ENCODE measurements around the gene S100A10.

Gene S100A10, protein sequence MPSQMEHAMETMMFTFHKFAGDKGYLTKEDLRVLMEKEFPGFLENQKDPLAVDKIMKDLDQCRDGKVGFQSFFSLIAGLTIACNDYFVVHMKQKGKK

GRCh38 chr1:151993734-151994496 lies at the start of gene S100A10:
S100A10 (minus strand) TSS chr1:151993859; CDS start chr1:151986230, 7,629 bp downstream.
- no peak for DNase-seq

GRCh38 chr1:152042030-152042429 lies 48.4 kb upstream of the S100A10 start:
- no peak for DNase-seq

GRCh38 chr1:152039886-152040285 lies 46.2 kb upstream of the S100A10 start:
- DNase-seq = no peak

- no peak for DNase-seq
Measured at GRCh38 chr1:152039461-152039860, 45.8 kb upstream of the S100A10 start.

DNA sequence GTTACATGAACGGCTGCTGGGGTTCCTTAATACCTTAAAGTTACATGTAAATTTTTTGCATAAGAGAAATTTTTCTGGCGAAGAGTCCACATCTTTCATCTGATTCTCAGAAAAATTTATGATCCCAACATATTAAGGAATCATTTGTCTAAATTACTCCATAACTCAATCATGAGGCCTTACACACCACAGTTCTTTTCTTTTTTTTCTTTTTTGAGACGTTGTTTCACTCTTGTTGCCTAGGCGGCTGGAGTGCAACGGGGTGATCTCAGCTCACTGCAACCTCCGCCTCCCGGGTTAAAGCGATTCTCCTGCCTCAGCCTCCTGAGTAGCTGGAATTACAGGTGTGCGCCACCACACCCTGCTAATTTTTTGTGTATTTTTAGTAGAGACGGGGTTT lies 45.2 kb upstream of the S100A10 start:
- no peak for DNase-seq

DNA sequence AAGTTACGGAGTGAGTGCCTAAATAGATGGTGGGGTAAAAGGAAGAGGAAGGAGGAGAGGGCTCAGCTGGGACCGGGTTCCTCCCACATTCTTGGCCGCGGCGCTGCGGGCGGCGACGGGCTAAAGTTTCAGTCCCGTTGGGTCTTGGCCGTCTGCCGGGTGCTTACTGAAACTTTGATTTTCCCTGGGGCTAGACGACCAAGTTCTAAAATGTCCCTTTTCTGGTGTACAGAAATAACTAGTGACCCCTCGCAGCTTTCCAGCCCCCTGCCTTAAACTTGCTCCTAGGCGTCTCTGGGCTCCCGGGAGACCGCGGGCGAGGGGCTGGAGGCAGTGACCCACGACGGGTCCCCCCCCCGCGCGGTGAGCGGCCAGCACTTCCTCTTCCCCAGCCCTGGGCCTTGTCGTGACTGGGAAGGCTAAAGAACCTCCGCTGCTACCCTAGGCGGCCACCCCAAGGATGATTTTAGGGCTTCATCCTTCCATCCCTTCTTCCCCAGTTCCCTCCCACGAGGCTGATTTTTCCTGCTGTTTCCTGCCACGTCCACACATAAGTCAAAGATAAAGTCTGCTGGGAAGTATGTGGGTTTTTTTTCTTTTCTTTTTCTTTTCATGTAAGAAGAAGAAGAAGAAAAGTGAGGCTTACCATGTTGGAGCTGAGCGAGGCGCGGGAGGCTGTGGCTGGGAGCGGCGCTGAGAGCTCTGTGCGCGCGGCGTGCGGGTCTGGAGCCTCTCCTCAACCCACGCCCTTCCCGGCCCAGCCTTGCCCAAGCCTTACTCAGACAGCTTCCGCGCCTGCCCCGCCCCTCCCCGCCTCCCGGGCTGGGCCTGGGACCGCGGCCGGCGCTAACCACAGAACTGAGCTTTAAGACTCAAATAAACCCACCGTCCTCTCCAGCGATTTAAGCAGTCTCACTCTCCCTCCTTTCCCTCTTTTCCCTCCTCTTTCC lies 42.9 kb upstream of the S100A10 start, which contains the start of gene S100A11:
S100A11 (minus strand) TSS at position 738 of the 950 bp plus-strand sequence; CDS start at position 649, 89 bp downstream.
- DNase-seq = no peak

DNA sequence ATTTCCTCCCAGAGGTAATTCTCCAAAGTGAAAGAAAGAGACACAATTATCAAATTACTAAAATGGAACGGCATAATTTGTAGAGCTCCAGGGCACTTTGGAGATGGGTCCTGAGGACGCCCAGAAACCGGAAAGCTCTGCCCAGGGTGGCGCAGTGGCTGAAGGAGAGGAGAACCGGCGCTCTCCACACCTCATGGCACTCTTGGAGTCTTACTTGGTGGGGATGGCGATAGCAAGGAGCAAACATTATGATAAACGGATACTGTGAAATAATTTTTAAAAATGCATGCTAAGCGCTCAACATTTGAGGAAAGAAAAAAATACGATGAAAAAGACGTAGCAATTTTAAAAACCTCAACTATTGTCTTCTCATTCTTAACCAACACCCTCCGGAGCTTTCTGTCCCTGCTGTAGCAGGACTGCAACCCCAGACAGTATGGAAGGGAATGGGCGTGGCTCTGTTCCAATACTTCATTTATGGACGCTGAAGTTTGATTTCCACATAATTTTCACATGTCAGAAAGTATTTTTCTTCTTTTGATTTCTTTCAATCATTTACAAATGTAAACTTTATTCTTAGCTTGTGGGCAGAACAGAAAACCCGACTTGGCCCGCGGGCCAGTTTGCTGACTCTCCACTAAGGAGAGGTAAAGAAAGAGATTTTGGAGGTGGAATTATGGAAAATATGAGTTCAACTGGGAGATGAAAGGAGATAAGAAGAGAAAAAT lies 42.0 kb upstream of the S100A10 start:
- DNase-seq = no peak

DNA sequence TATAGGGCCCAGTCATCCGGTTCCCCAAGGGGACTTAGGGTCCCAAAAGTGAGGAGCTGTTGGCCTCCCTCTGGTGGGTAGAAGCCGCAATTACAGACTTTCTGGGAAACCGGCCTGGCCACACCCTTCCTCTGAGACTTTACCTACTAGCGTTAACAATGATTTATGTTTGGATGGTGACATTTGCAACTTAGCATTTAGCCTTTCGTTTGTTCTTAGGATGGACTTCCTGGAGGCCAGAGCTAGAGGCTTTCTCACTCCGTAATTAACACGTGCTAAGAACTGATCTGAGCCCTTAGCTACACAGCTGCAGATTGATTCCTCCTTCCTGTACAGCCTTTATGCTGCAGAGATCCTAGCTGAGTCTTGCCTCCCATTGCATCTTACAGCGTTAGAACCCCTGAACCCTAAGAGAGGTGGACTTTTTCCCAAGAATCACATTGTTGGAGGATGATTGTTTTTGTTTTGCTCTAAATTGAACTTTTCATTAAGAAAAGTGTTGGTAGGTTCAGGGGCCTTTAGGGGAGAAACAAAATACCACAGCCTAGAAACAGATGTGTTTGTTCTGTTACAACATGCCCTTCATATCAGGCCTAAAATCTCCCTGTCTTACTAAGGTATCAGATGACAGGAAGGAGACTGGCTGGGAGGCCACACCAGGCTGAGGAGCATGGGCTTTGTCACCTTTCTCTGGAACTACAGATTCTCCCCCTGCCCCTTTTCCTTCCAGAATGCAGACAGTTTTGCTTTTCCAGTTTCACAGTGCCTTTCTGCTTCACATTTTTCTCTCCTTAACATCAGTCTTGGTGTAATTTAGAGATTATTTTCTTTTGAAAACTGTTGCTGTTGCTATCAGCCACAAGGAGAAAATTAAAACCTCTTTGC lies 41.2 kb upstream of the S100A10 start:
- DNase-seq = no peak

- DNase-seq = no peak
Measured at GRCh38 chr1:152034324-152034653, 40.6 kb upstream of the S100A10 start.

DNA sequence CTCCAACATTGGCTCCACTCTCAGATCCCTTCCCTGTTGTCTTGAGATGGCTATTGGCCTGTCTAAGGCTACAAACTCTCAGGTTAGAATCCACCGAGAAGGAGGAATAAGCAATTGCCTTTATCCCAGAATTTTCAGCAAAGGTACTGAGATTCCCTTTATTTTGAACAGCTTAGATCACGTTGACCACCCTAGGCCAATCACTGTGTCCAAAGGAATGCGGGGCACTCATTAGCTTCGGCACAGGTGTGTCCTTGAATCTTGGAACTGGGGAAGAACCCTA lies 36.2 kb upstream of the S100A10 start:
- no peak for DNase-seq

- no peak for DNase-seq
Measured at GRCh38 chr1:152029144-152029928, 35.7 kb upstream of the S100A10 start.

DNA sequence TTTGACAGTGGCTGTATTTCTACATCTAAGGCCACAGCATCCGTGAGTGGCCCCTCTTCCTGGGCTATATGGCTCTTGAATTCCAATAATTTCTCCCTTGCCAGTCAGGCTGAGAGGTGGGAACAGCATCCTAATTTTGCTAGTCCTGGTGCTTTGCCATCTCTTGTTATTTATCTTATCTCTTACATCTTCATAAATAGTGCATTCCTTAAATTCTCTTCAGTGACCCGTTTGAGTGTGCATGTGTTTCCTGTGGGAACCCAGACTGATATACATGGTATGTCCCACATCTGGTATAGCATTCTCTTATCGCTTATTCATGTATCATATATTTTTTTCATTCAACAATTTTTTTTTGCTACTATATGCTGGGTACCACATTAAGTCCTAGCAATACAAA lies 33.2 kb upstream of the S100A10 start:
- no peak for DNase-seq

GRCh38 chr1:152024223-152024622 lies 30.6 kb upstream of the S100A10 start:
- DNase-seq = no peak

GRCh38 chr1:152023221-152023620 lies 29.6 kb upstream of the S100A10 start:
- no peak for DNase-seq

GRCh38 chr1:152022474-152022873 lies 28.8 kb upstream of the S100A10 start:
- DNase-seq = no peak

DNA sequence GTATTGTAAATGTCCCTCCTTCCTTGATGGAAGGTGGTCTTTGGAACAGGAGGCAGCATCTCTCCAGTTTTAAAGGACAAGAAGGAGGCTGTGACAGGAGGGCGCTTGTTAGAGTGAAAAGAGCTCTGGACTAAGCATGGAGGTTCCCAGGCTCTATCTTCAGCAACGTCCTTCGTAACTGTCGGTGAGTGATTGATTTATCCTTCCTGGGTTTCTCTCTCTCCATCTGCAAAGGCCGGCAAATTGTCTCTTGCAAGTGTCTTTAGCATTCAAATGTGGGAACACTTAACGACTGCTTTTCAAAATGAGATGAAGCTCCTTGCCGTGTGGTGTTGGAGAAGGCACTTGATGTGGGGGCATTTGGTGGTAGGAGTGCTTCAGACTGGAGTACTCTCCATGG lies 27.9 kb upstream of the S100A10 start:
- DNase-seq = no peak

GRCh38 chr1:152020849-152021248 lies 27.2 kb upstream of the S100A10 start:
- DNase-seq = no peak

DNA sequence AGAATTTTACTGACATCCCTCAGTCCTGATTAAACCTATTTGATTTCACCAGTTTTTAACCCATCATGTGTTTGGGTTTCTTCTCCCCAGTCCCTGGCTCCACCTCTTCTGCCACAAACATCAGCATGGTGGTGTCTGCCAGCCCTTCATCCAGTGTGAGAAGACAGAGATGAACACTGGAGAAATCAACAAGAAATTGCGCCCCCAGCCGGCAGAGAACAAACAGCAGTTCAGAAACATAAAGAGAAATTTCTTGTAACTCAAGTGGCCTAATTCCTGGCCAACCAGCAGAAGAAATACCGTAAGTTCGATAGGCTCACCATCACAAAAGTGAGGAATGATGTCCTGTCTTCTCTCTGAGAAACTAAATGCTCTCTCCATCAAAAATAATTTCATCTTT lies 24.9 kb upstream of the S100A10 start:
- DNase-seq = no peak

DNA sequence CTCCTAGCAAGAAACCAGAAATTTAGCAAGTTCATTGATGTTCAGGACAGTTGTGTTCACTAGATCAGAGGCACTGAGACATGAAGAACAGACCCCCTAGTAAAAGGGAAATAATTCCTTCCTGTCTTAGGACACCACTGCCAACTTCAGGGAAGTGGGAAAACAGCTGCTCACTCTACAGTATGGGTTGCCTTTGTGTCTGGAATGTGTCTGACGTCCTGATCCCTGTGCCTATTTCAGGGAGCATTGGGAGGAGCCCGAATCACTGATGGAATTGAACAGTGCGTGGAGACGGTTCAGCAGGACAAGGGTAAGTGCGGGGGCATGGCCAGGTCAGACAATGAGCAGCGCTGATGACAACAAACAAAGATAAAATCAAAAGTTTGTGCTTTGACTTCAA lies 22.1 kb upstream of the S100A10 start:
- DNase-seq = no peak

GRCh38 chr1:152014943-152015342 lies 21.3 kb upstream of the S100A10 start:
- DNase-seq = no peak

DNA sequence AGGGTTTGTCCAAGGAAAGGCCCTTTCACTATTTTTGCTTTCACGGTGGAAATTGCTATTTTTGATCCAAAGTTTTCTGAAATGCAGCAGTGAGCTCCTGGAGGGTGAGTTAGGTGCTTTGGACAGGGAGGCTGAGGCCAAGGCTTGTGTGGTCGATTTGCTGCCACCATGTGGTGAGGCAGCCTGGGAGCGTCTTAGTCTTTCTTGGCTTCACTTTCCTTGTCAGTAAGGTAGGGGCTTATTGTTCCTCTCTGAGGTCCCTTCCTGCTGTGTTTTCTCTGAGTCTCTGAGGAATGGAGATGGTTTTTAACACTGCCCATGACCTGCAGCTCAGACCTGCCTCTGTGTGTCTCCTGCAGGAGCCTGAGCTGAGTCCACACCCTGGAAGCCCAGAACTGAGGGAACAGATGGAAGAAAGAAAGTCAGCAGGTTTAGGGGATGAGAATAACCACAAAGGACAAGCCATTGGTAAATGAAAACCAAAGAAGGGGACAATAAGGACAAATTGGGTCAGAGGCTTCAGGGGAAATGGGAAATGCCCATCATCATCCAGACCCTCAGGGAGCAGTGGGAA lies 20.1 kb upstream of the S100A10 start:
- no peak for DNase-seq

Measured in NCI-H2029 treated with DMSO at 0.1 percent for 48 hours (cell line).